Activated CD8-positive, alpha-beta memory T cell treated with anti-CD3 and anti-CD28 coated beads for 36 hours (primary cell): ENCODE data around the gene SLC13A2. TPM values are rescaled to one million over a fixed set of nuclear protein-coding genes. Genes with fewer than 3 reads are reported as not detected.

Source experiments
- CTCF ChIA-PET: fragments of 350-600 bp; sonication (Branson Sonifier 250); formaldehyde crosslinking; loops from one replicate; lab custom pipeline; 2021; ENCODE audit warnings: antibody characterized with exemption; lab: Charles Lee
- POLR2A ChIA-PET: fragments of 350-600 bp; sonication (Branson Sonifier 250); formaldehyde crosslinking; loops from one replicate; lab custom pipeline; 2021; ENCODE audit warnings: antibody characterized with exemption; lab: Charles Lee
- total RNA-seq, 2 experiments: library from RNA; stranded (reverse); gene quantifications; one replicate each; pipeline ENCODE4 v1.2.3, GENCODE V29; 2021

Gene SLC13A2
- total RNA-seq, 2 experiments from 2014 or later: not detected

GRCh38 chr17:28524476-28525424 is 51.3 kb downstream of the SLC13A2 start:
- POLR2A ChIA-PET: no interaction called here
- CTCF ChIA-PET: no interaction called here

GRCh38 chr17:28526381-28526780 is 52.9 kb downstream of the SLC13A2 start:
- POLR2A ChIA-PET: no interaction called here
- CTCF ChIA-PET: no interaction called here

DNA sequence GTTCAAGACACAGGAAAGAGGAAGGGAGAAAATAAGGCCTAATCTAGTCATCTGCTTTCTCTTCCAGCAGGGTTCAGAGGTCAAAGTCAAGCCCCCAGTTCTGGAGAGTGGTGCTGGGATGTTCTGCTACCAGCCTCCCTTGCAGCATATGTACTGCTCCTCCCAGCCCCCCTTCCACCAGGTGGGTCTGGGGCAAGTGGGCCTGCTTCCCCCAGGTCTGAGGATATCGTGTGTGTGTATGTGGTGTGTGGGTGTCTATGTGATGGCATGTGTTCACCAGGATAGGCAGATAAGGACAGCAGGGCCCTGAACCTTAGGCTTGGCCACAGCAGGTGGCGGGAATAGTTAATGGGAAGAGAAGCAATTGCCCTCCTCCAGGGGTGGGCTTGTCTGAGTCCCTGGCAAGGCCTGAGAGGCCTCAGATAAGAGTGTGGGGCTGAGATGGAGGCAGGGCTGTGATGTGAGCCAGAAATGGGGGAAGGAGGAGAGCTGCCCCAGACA is 53.8 kb downstream of the SLC13A2 start:
- ChIA-PET CTCF (interaction anchor here (0.7 kb wide), 1 partner anchor 18 kb away, joined by 3 read pairs; no protein-coding TSS in a partner anchor), POLR2A (no interaction called here)

- CTCF ChIA-PET: no interaction called here
- POLR2A ChIA-PET: no interaction called here
Observed at GRCh38 chr17:28527859-28528258, 54.4 kb downstream of the SLC13A2 start.

GRCh38 chr17:28528327-28529012 is 55.0 kb downstream of the SLC13A2 start:
- CTCF ChIA-PET: no interaction called here

GRCh38 chr17:28529013-28529400 is 55.6 kb downstream of the SLC13A2 start:
- ChIA-PET POLR2A (no interaction called here), CTCF (no interaction called here)

More at GRCh38 chr17:28528327-28529012, 55.0 kb downstream of the SLC13A2 start:
- POLR2A ChIA-PET: no interaction called here

GRCh38 chr17:28530250-28530649 is 56.8 kb downstream of the SLC13A2 start:
- ChIA-PET CTCF (interaction anchor here (0.7 kb wide), 1 partner anchor 10 kb away, joined by 3 read pairs; no protein-coding TSS in a partner anchor), POLR2A (no interaction called here)

DNA sequence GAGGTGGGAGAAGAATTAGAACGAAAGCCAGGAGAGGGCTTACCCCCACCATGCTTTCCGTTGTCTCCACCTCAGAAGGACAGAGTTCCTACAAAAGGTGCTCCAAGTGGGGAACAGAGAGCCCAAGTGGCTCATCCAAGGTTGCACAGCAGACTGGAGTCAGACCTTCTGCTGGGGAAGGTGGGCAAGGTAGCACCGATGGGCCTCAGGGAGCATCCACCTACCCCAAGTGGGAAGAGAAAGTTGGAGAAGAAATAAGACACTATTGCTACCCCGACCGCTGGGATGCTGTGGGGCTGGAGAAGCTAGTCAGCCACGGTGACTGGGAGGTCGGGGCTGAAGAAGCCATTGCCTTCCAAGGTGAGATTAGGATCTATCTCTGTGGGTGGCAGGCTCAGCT is 57.5 kb downstream of the SLC13A2 start:
- ChIA-PET CTCF (interaction anchor here (1.1 kb wide), 1 partner anchor 19 kb away, joined by 3 read pairs; no protein-coding TSS in a partner anchor), POLR2A (no interaction called here)

GRCh38 chr17:28532050-28532960 is 58.9 kb downstream of the SLC13A2 start:
- ChIA-PET CTCF (interaction anchor here (1.1 kb wide), 1 partner anchor 17 kb away, joined by 3 read pairs; no protein-coding TSS in a partner anchor), POLR2A (no interaction called here)

DNA sequence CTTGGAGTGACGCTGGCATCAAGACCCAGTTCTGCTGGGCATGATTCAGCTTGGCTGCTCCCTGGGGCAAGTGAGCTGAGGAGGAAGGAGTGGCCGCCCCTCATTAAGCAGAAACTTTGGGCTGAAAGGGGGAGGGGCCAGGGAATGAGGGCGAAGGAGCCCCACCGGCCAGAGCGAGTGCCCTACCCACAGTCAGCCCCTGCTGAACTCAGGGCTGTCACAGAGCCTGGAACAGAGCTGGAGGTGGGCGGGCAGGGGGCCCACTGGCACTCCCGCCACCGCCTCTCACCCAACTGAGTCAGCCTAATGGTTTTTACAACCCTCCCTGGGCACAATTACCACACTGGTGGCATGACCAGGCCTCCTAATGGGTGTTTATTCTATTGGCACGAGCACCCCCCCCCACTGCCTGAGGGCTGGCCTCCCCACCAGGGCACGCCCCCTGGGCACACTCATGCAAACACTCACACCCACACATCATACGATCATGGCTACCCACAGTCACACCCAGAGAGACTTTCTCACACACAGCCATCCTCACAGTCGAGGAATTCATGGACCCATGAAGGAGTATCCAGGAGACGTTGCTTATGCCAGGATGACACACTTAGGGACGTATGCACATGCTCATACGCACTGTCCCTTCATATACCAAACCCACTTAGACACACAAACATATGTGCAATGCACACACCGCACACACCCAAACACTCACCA is 59.8 kb downstream of the SLC13A2 start:
- CTCF ChIA-PET: no interaction called here

DNA sequence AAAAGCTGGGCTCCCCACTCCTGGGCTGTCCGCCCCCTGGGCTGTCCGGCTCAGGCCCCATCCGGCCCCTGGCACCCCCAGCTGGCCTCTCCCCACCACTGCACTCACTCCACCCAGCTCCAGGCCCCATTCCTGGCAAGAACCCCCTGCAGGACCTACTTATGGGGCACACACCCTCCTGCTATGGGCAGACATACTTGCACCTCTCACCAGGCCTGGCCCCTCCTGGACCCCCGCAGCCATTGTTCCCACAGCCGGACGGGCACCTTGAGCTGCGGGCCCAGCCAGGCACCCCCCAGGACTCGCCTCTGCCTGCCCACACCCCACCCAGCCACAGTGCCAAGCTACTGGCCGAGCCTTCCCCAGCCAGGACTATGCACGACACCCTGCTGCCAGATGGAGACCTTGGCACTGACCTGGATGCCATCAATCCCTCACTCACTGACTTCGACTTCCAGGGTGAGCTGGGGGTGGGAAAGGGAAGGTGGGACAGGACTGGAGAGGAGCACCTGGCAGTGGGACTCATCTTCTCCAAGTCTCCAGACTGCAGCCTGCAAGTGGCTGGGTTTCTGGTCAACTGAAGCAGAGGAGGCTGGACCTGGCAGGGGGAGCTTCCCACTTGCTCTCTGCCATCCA is 61.4 kb downstream of the SLC13A2 start:
- POLR2A ChIA-PET: no interaction called here
- CTCF ChIA-PET: no interaction called here

More for the DNA sequence above, 59.8 kb downstream of the SLC13A2 start:
- POLR2A ChIA-PET: interaction anchor here (0.5 kb wide), 1 partner anchor 125 kb away, joined by 10 read pairs; no protein-coding TSS in a partner anchor

DNA sequence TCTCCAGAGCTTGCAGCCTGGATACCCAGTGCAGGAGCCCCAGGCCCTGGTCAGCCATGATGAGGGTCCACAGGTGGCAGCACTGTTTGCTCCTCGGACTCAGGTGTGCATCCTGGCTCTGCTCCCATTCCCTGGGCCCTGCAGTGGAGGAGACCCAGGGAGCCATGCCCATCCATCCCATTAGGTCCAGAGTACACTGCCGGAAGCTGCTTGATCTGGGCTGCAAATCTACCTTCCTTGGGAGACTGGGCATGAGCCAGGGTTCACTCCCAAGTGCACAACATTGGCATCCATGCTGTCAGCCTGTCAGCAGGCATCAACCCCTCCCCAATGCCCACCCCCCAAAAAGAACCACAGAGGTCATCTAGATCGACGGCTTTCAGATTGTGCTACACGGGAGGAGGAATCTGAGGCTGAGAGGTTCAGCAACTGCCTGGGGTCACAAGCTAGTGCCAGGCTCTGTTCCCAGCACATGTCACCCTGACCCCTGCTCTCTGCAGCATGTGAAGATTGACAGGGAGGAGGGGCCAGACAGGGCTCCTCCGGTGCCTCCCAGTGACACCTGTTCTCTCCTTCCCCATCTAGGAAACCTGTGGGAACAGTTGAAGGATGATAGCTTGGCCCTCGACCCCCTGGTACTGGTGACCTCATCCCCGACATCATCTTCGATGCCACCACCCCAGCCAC is 63.2 kb downstream of the SLC13A2 start:
- POLR2A ChIA-PET: no interaction called here
- CTCF ChIA-PET: interaction anchor here (0.6 to 2.3 kb wide), 4 partner anchors 11 to 41 kb away, joined by 3 to 16 read pairs (median 4); no protein-coding TSS in a partner anchor

DNA sequence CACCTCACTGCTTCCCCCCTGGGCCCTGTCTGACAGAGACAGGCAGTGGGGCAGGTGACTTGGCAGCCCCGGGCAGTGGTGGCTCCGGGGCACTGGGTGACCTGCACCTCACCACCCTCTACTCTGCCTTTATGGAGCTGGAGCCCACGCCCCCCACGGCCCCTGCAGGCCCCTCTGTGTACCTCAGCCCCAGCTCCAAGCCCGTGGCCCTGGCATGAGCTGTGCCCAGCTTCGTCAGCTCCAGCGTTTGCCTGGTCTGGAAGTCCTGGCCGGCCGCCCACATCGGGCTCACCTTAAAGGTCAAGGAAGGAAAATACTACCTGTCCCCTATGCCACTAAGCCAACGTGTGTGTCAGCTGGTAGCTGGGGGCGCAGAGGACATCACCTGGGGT is 63.8 kb downstream of the SLC13A2 start:
- ChIA-PET POLR2A (no interaction called here), CTCF (interaction anchor here (0.6 to 2.3 kb wide), 4 partner anchors 10 to 42 kb away, joined by 3 to 16 read pairs (median 4); no protein-coding TSS in a partner anchor)

DNA sequence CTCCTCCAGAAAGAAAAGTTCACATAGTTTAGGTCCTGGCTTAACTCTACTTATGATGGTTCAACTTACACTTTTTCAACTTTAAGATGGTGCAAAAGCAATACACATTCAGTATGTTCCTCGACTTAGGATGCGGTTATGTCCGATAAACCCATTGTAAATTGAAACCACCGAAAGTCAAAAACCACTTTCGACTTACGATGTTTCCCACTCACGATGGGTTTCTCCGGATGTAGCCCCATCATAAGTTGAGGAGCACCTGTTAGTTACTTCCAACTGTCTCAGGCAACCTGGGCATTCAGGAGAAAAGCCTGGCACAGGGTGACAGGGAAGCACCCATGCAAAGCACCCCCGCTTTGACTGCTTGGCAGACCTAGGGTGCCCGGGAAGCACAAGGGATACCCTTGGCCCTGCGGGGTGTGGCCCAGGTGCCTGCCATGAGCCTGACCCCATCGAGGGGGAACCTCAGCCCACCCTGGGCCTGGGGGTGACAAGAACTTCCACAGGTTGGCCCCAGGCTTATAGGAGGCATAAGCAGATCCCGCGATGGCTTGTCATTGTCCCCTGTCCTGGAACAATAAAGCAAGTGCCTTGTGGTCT is 65.0 kb downstream of the SLC13A2 start:
- ChIA-PET POLR2A (no interaction called here), CTCF (interaction anchor here (1.5 to 1.9 kb wide), 2 partner anchors 13 to 43 kb away, joined by 4 to 5 read pairs; no protein-coding TSS in a partner anchor)

- POLR2A ChIA-PET: interaction anchor here (0.6 kb wide), 1 partner anchor 154 kb away, joined by 8 read pairs; no protein-coding TSS in a partner anchor
Observed at GRCh38 chr17:28540231-28540630, 66.8 kb downstream of the SLC13A2 start.

GRCh38 chr17:28541439-28541838 is 68.0 kb downstream of the SLC13A2 start:
- CTCF ChIA-PET: interaction anchor here (1.0 to 2.3 kb wide), 6 partner anchors 8 to 125 kb away, joined by 3 to 8 read pairs (median 5); no protein-coding TSS in a partner anchor
- POLR2A ChIA-PET: no interaction called here

More at GRCh38 chr17:28540231-28540630, 66.8 kb downstream of the SLC13A2 start:
- CTCF ChIA-PET: interaction anchor here (0.7 to 2.3 kb wide), 11 partner anchors 9 to 319 kb away, joined by 3 to 8 read pairs (median 4); no protein-coding TSS in a partner anchor
